ENCODE results near the gene SPEG. TPM values are rescaled to one million over a fixed set of nuclear protein-coding genes. Genes with fewer than 3 reads are reported as not detected.

Gene SPEG
- total and polyA plus RNA-seq, 10 donors = 0.74 to 8.2 (median 3.7) TPM

DNA sequence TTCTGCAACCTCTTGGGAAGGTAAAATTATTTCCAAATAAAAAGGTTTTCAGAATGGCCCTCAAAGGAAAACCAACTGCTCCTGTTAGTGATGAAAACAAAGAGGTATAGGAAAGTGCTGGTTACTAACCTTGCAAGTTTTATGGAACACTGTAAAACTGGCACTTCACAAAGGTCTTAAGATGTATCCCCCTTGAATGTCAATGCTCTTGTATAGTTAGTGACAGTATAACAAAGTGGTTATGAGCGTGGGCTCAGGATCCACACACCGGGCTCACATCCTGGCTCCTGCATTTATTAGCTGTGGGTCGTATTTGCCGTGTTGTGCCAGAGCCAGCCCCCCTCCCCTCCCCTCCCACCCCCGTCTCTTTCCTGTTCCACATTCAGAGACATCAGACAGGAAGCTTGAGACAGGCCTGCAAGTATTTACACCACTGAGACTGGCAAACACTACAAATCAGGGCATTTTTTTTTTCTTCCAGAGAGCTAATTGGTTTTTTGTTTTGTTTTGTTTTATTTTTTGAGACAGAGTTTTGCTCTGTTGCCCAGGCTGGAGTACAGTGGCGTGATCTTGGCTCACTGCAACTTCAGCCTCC, 37.7 kb upstream of the SPEG start:
- WGBS, 5 donors = 34 to 44% (median 41%) methylated on average over 6 of the region's 6 CpGs
- peaks cover 0 to 2% (median 0%) of the 10 kb centered on the region in 7 donors for H3K27me3 ChIP-seq (replicated peaks in 1 of 7)
- no peak overlapping the region for H3K27ac ChIP-seq
- no peak overlapping the region for H3K4me3 ChIP-seq
- peaks cover 0 to 11% (median 0%) of the 10 kb centered on the region in 6 donors for H3K4me1 ChIP-seq
- no peak for DNase-seq
- H3K9me3 ChIP-seq = peaks cover 0 to 6% (median 0%) of the 10 kb centered on the region in 8 donors
- intact Hi-C loops (cut with DNase I; ENCODE audit: low total_unique reads) = no loop called here
- no peak for TF ChIP-seq POLR2A (IDR thresholded peaks at IDR 0.05)
- TF ChIP-seq, protein P1, sequence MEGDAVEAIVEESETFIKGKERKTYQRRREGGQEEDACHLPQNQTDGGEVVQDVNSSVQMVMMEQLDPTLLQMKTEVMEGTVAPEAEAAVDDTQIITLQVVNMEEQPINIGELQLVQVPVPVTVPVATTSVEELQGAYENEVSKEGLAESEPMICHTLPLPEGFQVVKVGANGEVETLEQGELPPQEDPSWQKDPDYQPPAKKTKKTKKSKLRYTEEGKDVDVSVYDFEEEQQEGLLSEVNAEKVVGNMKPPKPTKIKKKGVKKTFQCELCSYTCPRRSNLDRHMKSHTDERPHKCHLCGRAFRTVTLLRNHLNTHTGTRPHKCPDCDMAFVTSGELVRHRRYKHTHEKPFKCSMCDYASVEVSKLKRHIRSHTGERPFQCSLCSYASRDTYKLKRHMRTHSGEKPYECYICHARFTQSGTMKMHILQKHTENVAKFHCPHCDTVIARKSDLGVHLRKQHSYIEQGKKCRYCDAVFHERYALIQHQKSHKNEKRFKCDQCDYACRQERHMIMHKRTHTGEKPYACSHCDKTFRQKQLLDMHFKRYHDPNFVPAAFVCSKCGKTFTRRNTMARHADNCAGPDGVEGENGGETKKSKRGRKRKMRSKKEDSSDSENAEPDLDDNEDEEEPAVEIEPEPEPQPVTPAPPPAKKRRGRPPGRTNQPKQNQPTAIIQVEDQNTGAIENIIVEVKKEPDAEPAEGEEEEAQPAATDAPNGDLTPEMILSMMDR (IDR thresholded peaks at IDR 0.05 in 8 of 11, conservative IDR thresholded peaks at IDR 0.05 in 3 of 11) = no peak
- TF ChIP-seq POLR2AphosphoS5 (IDR thresholded peaks at IDR 0.05) = no peak
- H3K36me3 ChIP-seq = no peaks in the 10 kb centered on the region

DNA sequence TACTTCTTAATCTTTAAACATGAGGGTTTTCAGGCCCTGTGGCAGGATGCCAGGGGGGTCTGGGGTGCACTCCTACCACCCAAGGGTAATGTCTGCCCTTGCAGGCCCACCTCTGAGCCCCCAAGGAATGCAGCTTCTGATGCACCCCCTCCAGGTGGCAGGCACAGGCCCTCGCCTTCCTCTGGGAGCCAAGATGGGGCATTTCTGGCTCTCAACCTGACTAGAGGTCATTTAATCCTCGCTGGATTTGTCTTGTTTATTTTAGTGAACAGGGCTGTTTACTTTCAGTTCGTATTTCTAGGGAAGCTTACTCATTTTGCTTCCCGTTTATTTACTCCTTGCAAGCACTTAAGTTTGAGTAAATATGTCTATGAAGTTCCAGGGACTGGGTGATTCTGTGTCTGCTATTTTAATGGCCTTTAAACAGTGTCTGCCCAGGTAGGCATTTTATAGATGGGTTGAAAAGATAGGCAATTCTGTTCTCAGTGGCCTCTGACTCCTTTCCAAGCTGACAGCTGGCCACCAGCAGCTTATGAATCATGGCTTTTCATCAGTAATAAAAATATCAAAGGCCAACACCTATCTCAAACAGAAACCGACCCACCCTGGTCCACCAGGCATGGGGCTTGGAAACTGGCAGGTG, 35.8 kb upstream of the SPEG start:
- Histone ChIP-seq H3K27me3 (replicated peaks in 1 of 7) (peaks cover 0 to 7% (median 0%) of the 10 kb centered on the region in 7 donors), H3K4me1 (peaks cover 0 to 24% (median 7%) of the 10 kb centered on the region in 6 donors), H3K36me3 (no peaks in the 10 kb centered on the region), H3K9me3 (no peaks in the 10 kb centered on the region), H3K27ac (no peak overlapping the region), H3K4me3 (no peak overlapping the region)
- intact Hi-C loops (cut with DNase I; ENCODE audit: low total_unique reads) = no loop called here
- TF ChIP-seq POLR2A (IDR thresholded peaks at IDR 0.05) = no peak
- TF ChIP-seq, protein P1 (IDR thresholded peaks at IDR 0.05 in 8 of 11, conservative IDR thresholded peaks at IDR 0.05 in 3 of 11) = no peak
- TF ChIP-seq POLR2AphosphoS5 (IDR thresholded peaks at IDR 0.05) = no peak
- 53 to 73% (median 65%) methylated on average over 5 of the region's 5 CpGs for WGBS, 5 donors
- DNase-seq = no peak

DNA sequence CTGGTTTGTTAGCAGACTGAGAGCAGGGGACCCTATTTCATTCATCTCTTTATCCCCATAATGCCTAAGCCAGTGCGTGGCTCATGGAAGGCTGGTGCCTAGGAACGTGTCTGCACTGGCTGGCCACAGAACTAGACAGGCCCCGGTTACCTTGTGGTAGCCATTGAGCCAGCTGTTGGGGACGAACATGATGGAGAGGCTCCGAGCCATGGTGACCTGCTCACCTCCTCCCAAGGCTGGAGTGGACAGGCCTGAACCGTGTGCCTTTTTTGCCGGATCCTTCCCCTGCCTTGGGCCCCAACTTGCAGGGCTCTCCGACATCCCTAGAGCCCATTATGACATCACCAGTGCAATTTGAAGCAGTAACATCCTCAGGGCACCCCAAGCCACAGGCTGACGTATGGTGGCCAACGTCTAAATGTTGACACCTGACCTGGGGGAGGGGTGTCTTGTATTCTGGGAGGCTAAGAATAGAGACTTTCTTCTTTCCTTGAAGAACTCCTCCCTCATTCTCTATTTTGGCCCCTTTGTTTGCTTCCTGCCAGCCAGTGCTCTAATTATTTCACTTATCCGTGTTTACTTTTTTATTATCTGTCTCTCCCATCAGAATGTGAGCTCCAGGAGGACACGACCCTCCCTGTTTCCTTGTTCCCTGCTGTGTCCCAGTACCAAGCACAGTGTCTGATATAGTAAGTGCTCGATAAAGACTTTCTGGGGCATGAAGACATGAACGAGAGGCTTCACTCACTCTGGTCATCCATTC, 34.7 kb upstream of the SPEG start:
- peaks cover 0 to 24% (median 7%) of the 10 kb centered on the region in 6 donors for H3K4me1 ChIP-seq
- H3K4me3 ChIP-seq = no peak overlapping the region
- H3K9me3 ChIP-seq = no peaks in the 10 kb centered on the region
- no peak for DNase-seq
- H3K27me3 ChIP-seq (replicated peaks in 1 of 7) = peaks cover 0 to 18% (median 0%) of the 10 kb centered on the region in 7 donors
- intact Hi-C loops (cut with DNase I; ENCODE audit: low total_unique reads) = no loop called here
- 69 to 74% (median 70%) methylated on average over 10 to 14 of the region's 14 CpGs for WGBS, 5 donors
- H3K36me3 ChIP-seq = no peaks in the 10 kb centered on the region
- no peak overlapping the region for H3K27ac ChIP-seq
- TF ChIP-seq POLR2A (IDR thresholded peaks at IDR 0.05) (no peak), POLR2AphosphoS5 (IDR thresholded peaks at IDR 0.05) (no peak)
- TF ChIP-seq, protein P1 (IDR thresholded peaks at IDR 0.05 in 8 of 11, conservative IDR thresholded peaks at IDR 0.05 in 3 of 11) = no peak

DNA sequence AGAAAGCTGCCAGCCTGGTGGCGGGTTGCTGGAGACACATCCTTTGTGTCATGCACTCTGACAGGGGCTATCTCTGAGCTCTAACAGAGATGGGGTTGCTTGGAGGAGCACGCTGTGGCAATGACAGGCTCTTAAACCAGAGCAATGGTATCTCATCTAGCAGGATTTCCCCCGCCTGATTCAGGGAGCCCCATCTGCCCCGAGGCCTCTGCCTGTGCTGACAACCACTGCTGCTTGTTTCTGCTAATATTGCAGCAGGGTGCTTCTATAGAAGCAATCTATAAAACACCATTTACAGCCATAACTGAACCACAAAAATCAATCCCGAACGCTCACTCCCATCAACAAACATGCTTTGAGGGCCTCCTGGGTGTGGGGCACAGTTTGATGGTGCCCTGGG, 34.1 kb upstream of the SPEG start:
- TF ChIP-seq, protein P1 (IDR thresholded peaks at IDR 0.05 in 8 of 11, conservative IDR thresholded peaks at IDR 0.05 in 3 of 11) = no peak
- TF ChIP-seq POLR2AphosphoS5 (IDR thresholded peaks at IDR 0.05) (no peak), POLR2A (IDR thresholded peaks at IDR 0.05) (no peak)
- 45 to 76% (median 52%) methylated on average over 6 of the region's 6 CpGs for WGBS, 5 donors
- no peak overlapping the region for H3K27ac ChIP-seq
- H3K27me3 ChIP-seq (replicated peaks in 1 of 7) = peaks cover 0 to 24% (median 0%) of the 10 kb centered on the region in 7 donors
- H3K4me3 ChIP-seq = no peak overlapping the region
- no peaks in the 10 kb centered on the region for H3K9me3 ChIP-seq
- DNase-seq = no peak
- intact Hi-C loops (cut with DNase I; ENCODE audit: low total_unique reads) = no loop called here
- no peaks in the 10 kb centered on the region for H3K36me3 ChIP-seq
- peaks cover 0 to 24% (median 7%) of the 10 kb centered on the region in 6 donors for H3K4me1 ChIP-seq
